Psoas muscle (tissue), 8 donors: ENCODE measurements around the gene RANBP3L. TPM values are rescaled to one million over a fixed set of nuclear protein-coding genes. Genes with fewer than 3 reads are reported as not detected.

Source experiments
- ATAC-seq, 4 donors: fragments of 200-7000 bp; cut with Tn5 transposase; one replicate each; pipeline ENCODE4 v1.9.1; 2020; ENCODE audit warnings: moderate library complexity in 3 of 4, mild to moderate bottlenecking in 2 of 4
- DNase-seq, 2 donors: peaks; one replicate each; pipeline ENCODE4 v3.0.0-alpha.2; 2020
- H3K27ac ChIP-seq: fragments of 200-600 bp; one replicate; pipeline ENCODE4 v1.8.0; 2022
- H3K27me3 ChIP-seq, 3 donors: fragments of 200-600 bp in 1 of 3; one replicate each; pipeline versions ENCODE4 v1.6.1 to v1.8.0; 2013 to 2022; ENCODE audit warnings: low read length in 2 of 3, mild to moderate bottlenecking in 2 of 3, moderate library complexity in 1 of 3; ENCODE audit not compliant: insufficient read depth in 3 of 3
- H3K36me3 ChIP-seq, 2 donors: fragments of 200-600 bp in 1 of 2; one replicate each; pipeline versions ENCODE4 v1.6.1 to v1.8.0; 2013 to 2022; ENCODE audit warnings: low read depth in 1 of 2, mild to moderate bottlenecking in 1 of 2, moderate library complexity in 1 of 2; ENCODE audit not compliant: insufficient read depth in 1 of 2
- H3K4me1 ChIP-seq: fragments of 200-600 bp; one replicate; pipeline ENCODE4 v1.8.0; 2022
- H3K4me3 ChIP-seq: fragments of 200-600 bp; one replicate; pipeline ENCODE4 v1.8.0; 2022; ENCODE audit warnings: mild to moderate bottlenecking
- H3K9me3 ChIP-seq: fragments of 200-600 bp; one replicate; pipeline ENCODE4 v1.8.0; 2022
- CTCF ChIP-seq: fragments of 200-600 bp; IDR thresholded peaks from one replicate; pipeline ENCODE4 v1.8.0; 2022; ENCODE audit warnings: antibody characterized with exemption
- WGBS, 3 donors: extraction: QIAGEN DNeasy Blood & Tissue Kit; methylation state at CpG; one replicate each; pipeline versions ENCODE4 v1.1.6 to v1.1.7; 2013; 5-methylcytosine and 5-hydroxymethylcytosine counted together
- intact Hi-C, 2 donors: fragments of 100-400 bp; cut with DNase I; formaldehyde crosslinking; loops; one replicate each; pipeline versions ENCODE4 v1.11.0 to v1.14.2; 2022
- polyA plus RNA-seq, 3 donors: library from polyadenylated mRNA; stranded (reverse); fragments of 200-250 nt; gene quantifications; one replicate each; pipeline ENCODE4 v1.2.3, GENCODE V29; 2013
- total RNA-seq, 4 donors: library from RNA; stranded (reverse); fragmentation: NEBNext Ultra II Directional in 2 of 4; extraction: Animal tissue kit (Norgen Biotek cat#: 25700) in 2 of 4; gene quantifications; one replicate each; pipeline versions ENCODE4 v1.2.1 to v1.2.4, GENCODE V29; 2021 to 2023
- donor health status: healthy with polysubstance abuse.
- donor health status: DM: no; HTN: no; CAD: no; lungs with moderate emphysema.
- donor health status: Bipolar disorder and iron deficiency.
- donor health status: healthy.
- donor health status: DM: yes; HTN: yes; CAD: no.
- donor health status: DM: no; HTN: no; CAD: no.
- donor health status: DM: no; HTN: no; CAD: no.
- donor health status: DM: yes; HTN: yes; CAD: no.

The RANBP3L gene
- total and polyA plus RNA-seq, 7 donors: 0.04 to 0.58 (median 0.17) TPM; not detected in 2

- Histone ChIP-seq H3K4me1 (no peaks in the 10 kb centered on the region), H3K27me3 (no peaks in the 10 kb centered on the region), H3K9me3 (no peaks in the 10 kb centered on the region), H3K27ac (no peak overlapping the region), H3K36me3 (no peaks in the 10 kb centered on the region), H3K4me3 (no peak overlapping the region)
- ATAC-seq (no peak), DNase-seq (no peak)
- no peak for TF ChIP-seq CTCF
- intact Hi-C loops: no loop called here
- WGBS, 3 donors: 88 to 95% (median 92%) methylated on average over 3 of the region's 3 CpGs
Measured at GRCh38 chr5:36251218-36251617, 50.5 kb downstream of the RANBP3L start.

GRCh38 chr5:36250427-36250826 is 51.3 kb downstream of the RANBP3L start:
- 87 to 94% (median 87%) methylated on average over 4 of the region's 4 CpGs for WGBS, 3 donors
- H3K27ac ChIP-seq: no peak overlapping the region
- intact Hi-C loops: no loop called here
- DNase-seq: no peak
- ATAC-seq: no peak
- no peaks in the 10 kb centered on the region for H3K36me3 ChIP-seq
- H3K4me3 ChIP-seq: no peak overlapping the region
- no peak for TF ChIP-seq CTCF
- H3K27me3 ChIP-seq: no peaks in the 10 kb centered on the region
- H3K4me1 ChIP-seq: no peaks in the 10 kb centered on the region
- H3K9me3 ChIP-seq: no peaks in the 10 kb centered on the region

GRCh38 chr5:36246036-36246800 is 55.5 kb downstream of the RANBP3L start:
- Histone ChIP-seq H3K4me3 (no peak overlapping the region), H3K36me3 (no peaks in the 10 kb centered on the region), H3K9me3 (no peaks in the 10 kb centered on the region), H3K27me3 (no peaks in the 10 kb centered on the region), H3K27ac (no peak overlapping the region), H3K4me1 (peaks cover 3% of the 10 kb centered on the region)
- WGBS, 3 donors: 88 to 94% (median 93%) methylated on average over 10 of the region's 10 CpGs
- ATAC-seq (no peak), DNase-seq (no peak)
- no peak for TF ChIP-seq CTCF
- intact Hi-C loops: loop anchor here in 1 of 2 donors (10.0 kb wide), 1 partner anchor 629 kb away; the partner anchor contains the start of gene NIPBL

- Histone ChIP-seq H3K4me1 (peaks cover 18% of the 10 kb centered on the region), H3K9me3 (no peaks in the 10 kb centered on the region), H3K27me3 (no peaks in the 10 kb centered on the region), H3K36me3 (no peaks in the 10 kb centered on the region), H3K27ac (no peak overlapping the region), H3K4me3 (no peak overlapping the region)
- intact Hi-C loops: loop anchor here in 1 of 2 donors (5.0 to 10.0 kb wide), 2 partner anchors 58 to 631 kb away; partner anchors contain the start of genes NIPBL and RANBP3L
- 70 to 80% (median 71%) methylated on average over 3 of the region's 3 CpGs for WGBS, 3 donors
- DNase-seq (no peak), ATAC-seq (no peak)
- TF ChIP-seq CTCF: no peak
Measured at GRCh38 chr5:36244076-36244475, 57.6 kb downstream of the RANBP3L start.
